ENCODE data around the gene SPSB3. TPM values are rescaled to one million over a fixed set of nuclear protein-coding genes. Genes with fewer than 3 reads are reported as not detected.

The SPSB3 gene
- total RNA-seq, 2 experiments from 2014 or later: 12.3 to 12.8 TPM

DNA sequence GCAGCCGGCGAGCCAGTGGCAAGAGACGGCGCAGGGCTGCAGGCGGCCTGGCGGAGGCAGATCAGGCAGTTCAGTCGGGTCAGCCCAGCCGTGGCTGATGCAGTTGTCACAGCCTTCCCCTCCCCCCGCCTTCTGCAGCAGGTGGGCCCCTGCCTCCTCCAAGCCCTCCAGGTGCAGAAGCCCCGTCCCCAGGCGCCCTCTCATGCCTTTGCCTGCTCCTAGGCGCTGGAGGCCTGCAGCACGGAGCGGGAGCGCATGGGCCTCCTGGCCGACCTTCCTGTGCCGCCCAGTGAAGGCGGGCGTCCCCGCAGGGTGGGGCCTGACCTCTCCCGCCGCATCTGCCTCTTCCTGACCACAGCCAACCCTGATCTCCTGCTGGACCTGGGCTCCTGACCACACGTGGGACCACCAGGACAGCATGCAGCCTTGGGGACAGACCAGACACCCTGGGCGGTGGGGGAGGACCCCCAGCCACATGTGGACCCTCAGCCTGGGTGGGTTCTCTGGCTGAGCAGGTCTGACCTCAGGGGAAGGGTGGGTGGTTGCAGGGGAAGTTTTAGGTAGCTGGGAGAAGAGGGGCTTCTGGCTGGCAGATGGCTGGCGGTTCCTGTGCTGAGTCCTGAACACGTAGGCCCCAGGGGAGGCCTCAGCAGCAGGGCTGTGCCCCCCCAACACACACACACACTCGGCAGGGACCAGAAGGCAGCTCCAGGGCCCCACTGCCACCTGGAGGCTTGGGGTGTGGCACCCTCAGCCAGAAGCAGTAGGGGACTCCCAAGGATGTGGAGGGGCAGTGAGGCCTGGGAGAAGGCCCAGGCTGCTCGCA lies 6.3 kb downstream of the SPSB3 start:
- DNase-seq: no peak
- Mint-ChIP-seq H3K4me3 (no peak overlapping the region), H3K27ac (no peak overlapping the region), H3K27me3 (peaks cover 3% of the 10 kb centered on the region), H3K9me3 (no peaks in the 10 kb centered on the region), H3K36me3 (peaks cover 9% of the 10 kb centered on the region), H3K4me1 (peaks cover 5% of the 10 kb centered on the region)

DNA sequence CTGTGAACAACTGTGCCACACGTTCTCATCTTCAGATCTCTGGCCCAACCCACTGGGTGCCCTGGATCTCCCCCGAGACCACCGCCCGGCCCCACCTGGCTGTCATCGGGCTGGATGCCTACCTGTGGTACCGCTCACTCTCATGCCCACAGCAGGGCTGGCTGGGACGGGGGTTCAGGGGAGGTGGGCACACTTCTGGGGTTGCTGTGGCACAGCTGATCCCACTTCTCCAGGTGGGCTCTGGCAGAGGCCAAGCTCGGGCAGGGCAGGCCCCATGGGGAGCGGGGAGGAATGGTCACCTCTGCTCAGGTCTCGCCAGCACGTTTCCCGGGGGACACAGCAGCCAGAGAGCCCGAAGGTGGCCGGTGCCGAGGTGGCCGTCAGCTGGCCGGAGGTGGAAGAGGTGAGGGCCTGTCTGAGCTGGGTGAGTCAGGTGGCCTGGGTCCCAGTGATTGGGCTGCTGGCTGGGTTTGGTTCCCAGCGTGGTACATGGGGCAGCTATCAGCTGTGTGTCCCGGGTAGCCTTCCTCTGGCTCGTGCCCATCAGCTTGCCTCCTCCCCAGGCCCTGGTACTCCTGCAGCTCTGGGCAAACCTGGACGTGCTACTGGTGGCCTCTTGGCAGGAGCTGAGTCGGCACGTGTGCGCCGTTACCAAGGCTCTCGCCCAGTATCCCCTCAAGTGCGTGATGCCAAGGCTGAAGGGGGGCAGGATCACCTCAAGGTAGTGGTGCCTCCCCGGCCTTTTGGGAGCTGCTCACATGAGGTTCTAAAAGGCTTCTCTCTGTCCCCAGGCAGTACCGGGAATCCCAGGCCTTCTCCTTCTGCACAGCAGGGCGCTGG lies 7.1 kb downstream of the SPSB3 start:
- H3K4me1 Mint-ChIP-seq: peaks cover 7% of the 10 kb centered on the region

GRCh38 chr16:1774448-1774780 lies 8.0 kb downstream of the SPSB3 start:
- Mint-ChIP-seq H3K4me1 (peaks cover 10% of the 10 kb centered on the region), H3K36me3 (peaks cover 14% of the 10 kb centered on the region), H3K27me3 (peaks cover 3% of the 10 kb centered on the region), H3K27ac (no peak overlapping the region), H3K9me3 (no peaks in the 10 kb centered on the region), H3K4me3 (peak overlapping the region; percentile 99)
- DNase-seq: no peak

More for the DNA sequence above, 7.1 kb downstream of the SPSB3 start:
- peaks cover 3% of the 10 kb centered on the region for H3K27me3 Mint-ChIP-seq
- H3K4me3 Mint-ChIP-seq: peak overlapping the region; percentile 29
- no peaks in the 10 kb centered on the region for H3K9me3 Mint-ChIP-seq
- peaks cover 11% of the 10 kb centered on the region for H3K36me3 Mint-ChIP-seq
- no peak for DNase-seq
- H3K27ac Mint-ChIP-seq: no peak overlapping the region

- H3K36me3 Mint-ChIP-seq: peaks cover 14% of the 10 kb centered on the region
- H3K9me3 Mint-ChIP-seq: no peaks in the 10 kb centered on the region
- peaks cover 3% of the 10 kb centered on the region for H3K27me3 Mint-ChIP-seq
- H3K27ac Mint-ChIP-seq: peak overlapping the region; percentile 42
- no peak for DNase-seq
- peaks cover 10% of the 10 kb centered on the region for H3K4me1 Mint-ChIP-seq
- peak overlapping the region; percentile 99 for H3K4me3 Mint-ChIP-seq
Measured at GRCh38 chr16:1773703-1774447, 8.5 kb downstream of the SPSB3 start.

DNA sequence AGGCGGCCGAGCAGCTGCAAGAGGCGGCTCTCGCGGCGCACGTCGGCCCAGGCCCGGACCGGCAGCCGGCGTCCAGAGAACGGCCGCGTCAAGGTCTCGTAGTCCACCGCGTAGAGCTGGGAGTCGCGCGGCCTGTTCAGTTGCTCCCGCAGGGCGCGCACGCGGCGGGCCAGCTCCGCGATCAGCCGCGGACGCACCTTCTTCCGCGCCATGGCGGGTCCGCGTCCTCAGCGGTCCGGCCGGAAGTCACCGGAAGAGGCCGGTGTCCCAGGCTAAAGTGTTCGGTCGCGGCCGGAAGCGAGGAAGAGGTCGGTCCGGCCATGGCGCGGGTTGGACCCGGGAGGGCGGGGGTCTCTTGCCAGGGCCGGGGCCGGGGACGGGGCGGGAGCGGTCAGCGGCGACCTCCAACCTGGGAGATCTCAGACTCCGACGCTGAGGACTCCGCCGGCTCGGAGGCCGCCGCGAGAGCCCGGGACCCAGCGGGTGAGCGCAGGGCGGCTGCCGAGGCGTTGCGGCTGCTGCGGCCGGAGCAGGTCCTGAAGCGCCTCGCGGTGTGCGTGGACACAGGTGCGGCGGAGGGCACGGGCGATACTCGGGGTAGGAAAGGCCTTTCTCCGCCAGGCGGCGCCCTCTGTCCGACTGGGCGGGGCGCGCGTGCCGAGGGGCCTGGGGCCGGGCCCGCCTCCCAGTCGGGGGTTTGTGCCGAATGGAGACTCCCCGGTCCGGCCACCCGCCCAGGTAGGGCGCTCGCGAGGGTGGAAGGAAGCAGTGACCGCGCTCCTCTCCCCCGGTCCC lies 9.3 kb downstream of the SPSB3 start, which contains the start of gene MRPS34:
TSS of gene MRPS34 (minus strand) at position 227 of the 795 bp plus-strand sequence. CDS start at position 212, 15 bp downstream.
- Mint-ChIP-seq H3K27me3 (peaks cover 3% of the 10 kb centered on the region), H3K27ac (peak within 1 kb of the TSS; percentile 99), H3K9me3 (no peaks in the 10 kb centered on the region), H3K36me3 (peaks cover 14% of the 10 kb centered on the region), H3K4me3 (peak within 1 kb of the TSS; percentile 99), H3K4me1 (peaks cover 10% of the 10 kb centered on the region)
- DNase-seq: peak; percentile 87

DNA sequence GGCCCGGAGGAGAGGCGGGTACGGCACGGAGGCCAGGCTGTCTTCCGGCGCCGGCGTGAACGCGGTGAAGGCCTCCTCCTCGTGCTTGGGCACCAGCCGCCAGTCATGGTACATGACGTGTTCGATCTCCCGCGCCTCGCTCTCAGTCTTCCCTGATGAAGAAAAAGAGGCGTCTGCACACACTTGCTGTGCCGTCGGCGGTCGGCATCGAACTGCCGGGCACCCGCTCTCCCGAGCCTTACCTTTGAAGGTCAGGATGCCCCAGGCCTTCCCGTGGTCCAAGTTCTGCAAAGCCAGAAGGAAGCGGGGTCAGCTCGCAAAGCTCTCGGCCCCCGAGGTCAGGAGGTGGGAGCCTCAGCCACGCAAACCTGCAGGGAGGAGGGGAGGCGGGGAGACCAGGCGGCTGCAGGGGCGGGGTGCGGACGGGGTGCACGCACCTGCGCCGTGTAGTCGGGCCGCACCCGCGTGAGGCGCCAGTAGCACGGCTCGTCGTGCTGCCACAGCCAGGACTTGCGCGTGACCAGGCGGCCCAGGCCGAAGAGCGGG lies 9.9 kb downstream of the SPSB3 start, which contains the start of gene EME2:
TSS of gene EME2 (plus strand) at position 449 of the 546 bp plus-strand sequence. CDS start 418 bp downstream, outside the sequence.
- Mint-ChIP-seq H3K4me1 (peaks cover 10% of the 10 kb centered on the region), H3K27me3 (peaks cover 3% of the 10 kb centered on the region), H3K27ac (peak within 1 kb of the TSS; percentile 99), H3K36me3 (peaks cover 16% of the 10 kb centered on the region), H3K4me3 (peak within 1 kb of the TSS; percentile 99), H3K9me3 (no peaks in the 10 kb centered on the region)
- DNase-seq: peak; percentile 74

GRCh38 chr16:1771864-1772361 lies 10.5 kb downstream of the SPSB3 start:
- Mint-ChIP-seq H3K36me3 (peaks cover 16% of the 10 kb centered on the region), H3K27ac (peak overlapping the region; percentile 99), H3K9me3 (no peaks in the 10 kb centered on the region), H3K4me3 (peak overlapping the region; percentile 99), H3K27me3 (peaks cover 3% of the 10 kb centered on the region), H3K4me1 (peaks cover 10% of the 10 kb centered on the region)
- DNase-seq: peak; percentile 18

- no peaks in the 10 kb centered on the region for H3K9me3 Mint-ChIP-seq
Measured at GRCh38 chr16:1771188-1771863, 11.0 kb downstream of the SPSB3 start, which contains the start of gene NME3. Gene NME3 (minus strand): TSS chr16:1771543. CDS start chr16:1771534, 9 bp downstream.

GRCh38 chr16:1770328-1771187 lies 11.8 kb downstream of the SPSB3 start:
- H3K4me3 Mint-ChIP-seq: peak overlapping the region; percentile 76
- peak overlapping the region; percentile 79 for H3K27ac Mint-ChIP-seq
- peaks cover 10% of the 10 kb centered on the region for H3K4me1 Mint-ChIP-seq
- peaks cover 3% of the 10 kb centered on the region for H3K27me3 Mint-ChIP-seq
- H3K36me3 Mint-ChIP-seq: peaks cover 16% of the 10 kb centered on the region
- DNase-seq: peak; percentile 63
- H3K9me3 Mint-ChIP-seq: no peaks in the 10 kb centered on the region

More at GRCh38 chr16:1771188-1771863, 11.0 kb downstream of the SPSB3 start, which contains the start of gene NME3:
- H3K27me3 Mint-ChIP-seq: peaks cover 3% of the 10 kb centered on the region
- DNase-seq: peak; percentile 80
- H3K27ac Mint-ChIP-seq: peak within 1 kb of the TSS; percentile 99
- H3K4me1 Mint-ChIP-seq: peaks cover 10% of the 10 kb centered on the region
- peak within 1 kb of the TSS; percentile 99 for H3K4me3 Mint-ChIP-seq
- peaks cover 16% of the 10 kb centered on the region for H3K36me3 Mint-ChIP-seq

DNA sequence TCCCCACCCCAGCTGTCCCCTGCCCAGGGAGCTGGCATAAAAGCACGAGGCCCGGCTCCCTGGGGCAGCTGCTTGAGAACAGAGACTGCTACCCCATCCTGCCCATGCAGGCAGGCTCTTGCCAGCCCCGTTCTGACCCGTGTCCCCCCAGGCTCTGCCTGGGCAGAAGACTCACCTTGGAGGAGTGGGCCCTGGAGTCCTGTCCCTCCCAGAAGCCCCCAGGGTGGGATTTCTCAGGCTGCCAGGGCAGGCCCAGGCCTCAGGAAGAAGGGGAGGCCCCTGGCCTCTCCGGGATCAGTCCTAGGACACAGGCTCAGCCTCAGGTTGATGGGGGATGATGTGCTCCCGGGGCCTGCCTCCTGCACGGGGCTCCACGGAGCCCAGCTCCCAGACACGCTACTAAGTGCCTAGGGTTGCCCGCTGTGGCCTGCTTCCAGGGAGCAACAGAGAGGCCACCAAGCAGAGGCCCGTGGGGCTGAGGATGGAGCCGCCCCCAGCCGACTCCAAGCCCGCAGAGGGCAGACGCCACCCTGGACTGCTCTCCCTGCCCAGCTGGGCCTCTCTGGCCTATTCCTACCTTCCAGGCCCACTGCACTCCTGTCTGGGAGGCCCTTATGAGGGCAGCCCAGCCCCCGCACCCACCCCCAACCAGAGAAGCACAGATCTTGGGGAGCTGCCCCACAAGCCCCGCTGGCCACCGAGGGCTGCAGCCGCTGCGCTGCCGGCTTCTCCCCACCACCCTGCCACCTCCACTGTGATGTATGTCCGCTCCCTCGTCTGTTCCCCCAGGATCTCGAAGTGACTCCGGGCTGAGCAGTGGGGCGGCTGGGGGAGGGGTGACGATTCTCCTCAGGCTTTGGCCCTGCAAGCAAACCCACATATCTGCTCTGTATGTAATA lies 12.7 kb downstream of the SPSB3 start:
- Mint-ChIP-seq H3K27me3 (peaks cover 3% of the 10 kb centered on the region), H3K27ac (peak overlapping the region; percentile 79), H3K9me3 (no peaks in the 10 kb centered on the region), H3K36me3 (peaks cover 16% of the 10 kb centered on the region), H3K4me1 (peaks cover 10% of the 10 kb centered on the region), H3K4me3 (peak overlapping the region; percentile 76)
- no peak for DNase-seq

GRCh38 chr16:1768767-1769401 lies 13.5 kb downstream of the SPSB3 start:
- peaks cover 16% of the 10 kb centered on the region for H3K36me3 Mint-ChIP-seq
- H3K4me3 Mint-ChIP-seq: no peak overlapping the region
- H3K27me3 Mint-ChIP-seq: peaks cover 3% of the 10 kb centered on the region
- H3K27ac Mint-ChIP-seq: no peak overlapping the region
- no peaks in the 10 kb centered on the region for H3K9me3 Mint-ChIP-seq
- peaks cover 8% of the 10 kb centered on the region for H3K4me1 Mint-ChIP-seq
- no peak for DNase-seq

Data from activated naive CD8-positive, alpha-beta T cell treated with anti-CD3 and anti-CD28 coated beads for 36 hours (primary cell).